SH-SY5Y (cell line): ENCODE measurements around the gene SRSF7.

ENCODE experiments used
- GATA2 ChIP-seq: IDR thresholded peaks from 2 replicates; pipeline ENCODE4 v1.6.1; 2011; ENCODE audit warnings: mild to moderate bottlenecking, low read depth, low read length
- GATA3 ChIP-seq: IDR thresholded peaks from 2 replicates; pipeline ENCODE4 v1.6.1; 2011; ENCODE audit warnings: low read depth, mild to moderate bottlenecking, low read length, moderate library complexity

GRCh38 chr2:38747007-38747424 lies 4.1 kb downstream of the SRSF7 start:
- peak; percentile 70 for TF ChIP-seq GATA3
- TF ChIP-seq GATA2: peak; percentile 83
